Calu3 (cell line): ENCODE data around the gene SASH3. TPM values are rescaled to one million over a fixed set of nuclear protein-coding genes. Genes with fewer than 3 reads are reported as not detected.

Source experiments
- BruUV-seq: library from RNA; stranded (reverse); fragments of 400-500 nt; replicated peaks from 2 replicates; lab custom pipeline; 2021; lab: Mats Ljungman, UMichigan
- CTCF ChIA-PET: fragments of 300-600 bp; sonication (Branson Sonifier 250); formaldehyde crosslinking; loops from one replicate; lab custom pipeline; 2022; ENCODE audit warnings: antibody characterized with exemption; lab: Charles Lee
- DNase-seq: peaks from one replicate; pipeline ENCODE4 v3.0.0; 2022
- H3K27ac Mint-ChIP-seq: one replicate; pipeline ENCODE4 v1.8.0; 2022; ENCODE audit warnings: mixed read lengths; ENCODE audit not compliant: unreplicated experiment
- H3K27me3 Mint-ChIP-seq: one replicate; pipeline ENCODE4 v1.8.0; 2022; ENCODE audit warnings: mixed read lengths; ENCODE audit not compliant: unreplicated experiment
- H3K36me3 Mint-ChIP-seq: one replicate; pipeline ENCODE4 v1.8.0; 2022; ENCODE audit warnings: mild to moderate bottlenecking, moderate library complexity, mixed read lengths; ENCODE audit not compliant: insufficient read depth, unreplicated experiment
- H3K4me1 Mint-ChIP-seq: one replicate; pipeline ENCODE4 v1.8.0; 2022; ENCODE audit warnings: mild to moderate bottlenecking, low read depth, mixed read lengths; ENCODE audit not compliant: unreplicated experiment
- H3K4me3 Mint-ChIP-seq: one replicate; pipeline ENCODE4 v1.8.0; 2022; ENCODE audit warnings: mild to moderate bottlenecking, low read depth, moderate library complexity, mixed read lengths; ENCODE audit not compliant: unreplicated experiment
- H3K9me3 Mint-ChIP-seq: one replicate; pipeline ENCODE4 v1.8.0; 2022; ENCODE audit warnings: low read depth, mixed read lengths; ENCODE audit not compliant: unreplicated experiment
- CTCF ChIP-seq: fragments of 200-600 bp; IDR thresholded peaks from one replicate; pipeline ENCODE4 v1.8.0; 2022; ENCODE audit warnings: antibody characterized with exemption; ENCODE audit not compliant: unreplicated experiment
- intact Hi-C: fragments of 100-400 bp; cut with micrococcal nuclease; formaldehyde crosslinking; loops from one replicate; pipeline ENCODE4 v1.10.0; 2022; ENCODE audit not compliant: unreplicated experiment
- total RNA-seq: library from RNA; stranded (reverse); gene quantifications from 2 replicates; pipeline ENCODE4 v1.2.3, GENCODE V29; 2022

SASH3 gene
- total RNA-seq, 1 experiment from 2014 or later, result not detected

DNA sequence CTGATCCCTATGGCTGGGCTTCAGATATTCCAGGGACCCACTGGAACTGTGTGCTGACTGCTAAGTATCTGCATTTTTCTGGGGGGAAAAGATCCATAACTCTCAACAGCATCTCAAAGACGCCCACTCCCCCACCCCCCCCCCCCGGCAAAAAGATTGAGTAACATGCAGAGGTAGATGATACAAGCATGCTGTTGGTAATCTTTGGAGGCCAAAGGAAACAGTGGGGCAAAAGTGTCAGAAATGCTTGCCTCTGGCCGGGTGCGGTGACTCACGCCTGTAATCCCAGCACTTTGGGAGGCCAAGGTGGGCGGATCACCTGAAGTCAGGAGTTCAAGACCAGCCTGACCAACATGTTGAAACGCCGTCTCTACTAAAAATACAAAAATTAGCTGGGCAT is 28.8 kb upstream of the SASH3 start:
- Mint-ChIP-seq H3K4me3 (no peak overlapping the region), H3K27ac (no peak overlapping the region), H3K4me1 (no peaks in the 10 kb centered on the region), H3K27me3 (peaks cover 34% of the 10 kb centered on the region), H3K36me3 (no peaks in the 10 kb centered on the region), H3K9me3 (no peaks in the 10 kb centered on the region)
- DNase-seq, result no peak
- intact Hi-C loops, result no loop called here
- CTCF ChIA-PET, result no interaction called here
- BruUV-seq, result no TSS peak
- no peak for TF ChIP-seq CTCF

DNA sequence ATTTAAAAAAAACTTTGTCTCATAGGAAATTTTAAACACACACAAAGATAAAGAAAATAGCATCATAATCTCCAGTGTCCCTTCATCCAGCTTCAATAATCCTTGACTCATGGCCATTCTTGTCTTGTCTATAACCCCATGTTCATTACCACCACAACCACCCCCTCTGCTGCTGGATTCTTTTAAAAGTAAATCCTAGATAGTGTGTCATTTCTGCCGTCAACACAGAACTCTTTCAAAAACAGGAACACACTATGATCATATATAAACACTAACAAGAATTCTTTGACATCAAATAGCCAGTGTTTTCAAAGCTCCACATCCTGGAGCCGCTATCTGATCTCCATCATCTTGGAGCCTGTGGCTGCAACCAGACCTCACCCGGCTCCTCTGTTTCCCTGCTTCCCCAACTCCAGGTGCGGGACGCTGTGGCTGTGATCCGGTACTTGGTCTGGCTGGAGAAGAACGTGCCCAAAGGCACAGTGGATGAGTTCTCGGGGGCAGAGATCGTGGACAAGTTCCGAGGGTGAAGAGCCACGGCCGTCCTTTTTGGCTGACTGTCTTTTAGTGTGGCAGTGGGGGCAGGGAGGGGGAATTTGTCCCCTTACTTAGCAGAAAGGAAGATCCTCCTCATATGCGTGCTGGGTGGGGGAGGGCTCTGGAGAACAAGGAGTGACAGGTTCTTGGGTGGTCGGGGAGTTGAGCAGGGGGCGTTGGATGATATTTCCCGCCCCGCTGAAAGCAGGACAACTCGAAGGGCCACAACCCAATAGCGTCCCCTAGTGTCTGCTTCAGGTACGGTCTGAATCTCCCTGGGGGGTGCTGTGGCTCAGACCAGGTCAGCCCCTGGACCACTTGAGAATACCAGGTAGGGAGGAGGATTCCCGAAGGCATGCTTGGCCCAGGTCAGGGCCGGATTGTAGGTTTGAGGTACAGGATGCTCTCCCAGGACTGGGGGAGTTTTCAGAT is 25.4 kb upstream of the SASH3 start:
- no peak for DNase-seq
- Mint-ChIP-seq H3K4me3 (no peak overlapping the region), H3K27me3 (peaks cover 11% of the 10 kb centered on the region), H3K27ac (no peak overlapping the region), H3K36me3 (no peaks in the 10 kb centered on the region), H3K9me3 (no peaks in the 10 kb centered on the region), H3K4me1 (no peaks in the 10 kb centered on the region)
- no TSS peak for BruUV-seq
- intact Hi-C loops, result no loop called here
- CTCF ChIA-PET, result interaction anchor here (0.6 to 0.7 kb wide), 2 partner anchors 18 to 65 kb away, joined by 3 read pairs; no protein-coding TSS in a partner anchor
- no peak for TF ChIP-seq CTCF

GRCh38 chrX:129755779-129756650 is 23.7 kb upstream of the SASH3 start:
- BruUV-seq, result no TSS peak
- no peak for DNase-seq
- Mint-ChIP-seq H3K9me3 (no peaks in the 10 kb centered on the region), H3K36me3 (no peaks in the 10 kb centered on the region), H3K27me3 (peaks cover 7% of the 10 kb centered on the region), H3K4me3 (no peak overlapping the region), H3K27ac (no peak overlapping the region), H3K4me1 (no peaks in the 10 kb centered on the region)
- no peak for TF ChIP-seq CTCF
- CTCF ChIA-PET, result no interaction called here
- intact Hi-C loops, result no loop called here

DNA sequence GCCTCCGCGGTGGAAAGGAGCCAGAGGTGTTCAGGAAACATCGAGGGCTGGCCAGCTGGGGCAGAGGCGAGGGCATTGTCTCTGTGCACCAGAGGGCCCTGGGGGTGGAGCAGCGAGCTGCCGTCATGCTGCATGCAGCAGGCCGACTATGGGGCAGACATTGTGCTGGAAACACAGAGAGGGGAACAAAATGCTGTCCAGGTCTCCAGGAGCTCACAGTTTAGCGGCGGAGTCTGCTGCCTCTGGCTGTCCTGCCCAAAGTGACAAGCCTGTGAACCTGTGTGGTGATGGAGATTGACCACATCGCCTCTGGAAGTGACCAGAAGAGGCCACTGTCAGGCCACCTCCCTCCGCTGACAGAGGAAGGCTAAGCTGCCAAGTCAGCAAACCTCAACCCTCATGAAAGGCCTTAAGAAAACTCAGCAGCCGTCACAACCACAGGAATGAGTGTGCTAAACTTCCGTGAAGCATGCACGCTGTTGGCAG is 20.1 kb upstream of the SASH3 start:
- Mint-ChIP-seq H3K36me3 (no peaks in the 10 kb centered on the region), H3K4me1 (no peaks in the 10 kb centered on the region), H3K9me3 (no peaks in the 10 kb centered on the region), H3K27ac (no peak overlapping the region), H3K4me3 (no peak overlapping the region), H3K27me3 (peaks cover 4% of the 10 kb centered on the region)
- CTCF ChIA-PET, result no interaction called here
- no peak for TF ChIP-seq CTCF
- intact Hi-C loops, result no loop called here
- DNase-seq, result peak; percentile 39
- BruUV-seq, result no TSS peak
